PC-3 (cell line): Measurements from ENCODE around the gene COPZ1.

Source experiments
- CTCF ChIP-seq: fragments of 300-600 bp; sonication (generic); conservative IDR thresholded peaks from 2 replicates; pipeline ENCODE4 v1.5.1; 2017; ENCODE audit warnings: antibody characterized with exemption, low read depth, mild to moderate bottlenecking, low read length
- EZH2 ChIP-seq: fragments of 300-600 bp; sonication (generic); IDR thresholded peaks from one replicate; pipeline ENCODE4 v1.6.1; 2017; ENCODE audit warnings: antibody characterized with exemption, mild to moderate bottlenecking, low read length; ENCODE audit not compliant: unreplicated experiment

GRCh38 chr12:54300225-54300731, 24.7 kb upstream of the COPZ1 start:
- no peak for TF ChIP-seq CTCF
- TF ChIP-seq EZH2: no peak
